ENCODE measurements around the gene RPP21.

DNA sequence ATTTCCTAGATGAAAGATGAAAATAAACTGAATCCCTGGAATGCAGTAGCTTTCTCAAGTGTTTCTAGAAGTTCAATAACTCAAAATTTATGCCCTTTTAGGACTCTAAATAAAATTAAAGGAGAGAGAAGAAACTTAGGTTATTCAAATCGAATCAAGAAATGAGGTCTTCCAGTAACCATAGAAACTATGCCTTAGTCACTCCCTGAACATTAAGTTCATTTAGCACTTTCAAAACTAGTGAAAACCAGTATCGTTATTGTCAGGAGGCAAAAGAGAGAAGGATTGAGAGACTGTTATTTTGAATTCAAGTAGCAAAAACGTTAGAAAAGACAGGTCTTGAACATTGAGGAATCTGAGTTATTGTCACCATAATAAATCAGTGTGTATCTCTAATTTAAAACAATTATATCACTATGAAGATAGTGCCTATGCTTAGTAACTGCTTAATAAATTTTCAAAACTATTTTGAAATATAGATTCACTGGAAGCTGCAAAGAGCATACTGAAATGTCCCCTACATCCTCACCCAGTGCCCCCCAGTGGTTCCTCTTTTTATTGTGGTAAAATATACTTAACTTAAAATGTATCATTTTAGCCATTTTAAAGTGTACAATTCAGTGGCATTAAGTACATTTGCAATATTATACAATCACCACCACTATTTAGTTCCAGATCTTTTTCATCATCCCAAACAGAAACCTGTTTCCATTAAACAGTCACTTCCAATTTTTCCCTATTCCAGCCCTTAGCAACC is 4.6 kb downstream of the RPP21 start:
- TF ChIP-seq EZH2phosphoT487 (IDR thresholded peaks at IDR 0.05), result no peak
- TF ChIP-seq, protein P1, sequence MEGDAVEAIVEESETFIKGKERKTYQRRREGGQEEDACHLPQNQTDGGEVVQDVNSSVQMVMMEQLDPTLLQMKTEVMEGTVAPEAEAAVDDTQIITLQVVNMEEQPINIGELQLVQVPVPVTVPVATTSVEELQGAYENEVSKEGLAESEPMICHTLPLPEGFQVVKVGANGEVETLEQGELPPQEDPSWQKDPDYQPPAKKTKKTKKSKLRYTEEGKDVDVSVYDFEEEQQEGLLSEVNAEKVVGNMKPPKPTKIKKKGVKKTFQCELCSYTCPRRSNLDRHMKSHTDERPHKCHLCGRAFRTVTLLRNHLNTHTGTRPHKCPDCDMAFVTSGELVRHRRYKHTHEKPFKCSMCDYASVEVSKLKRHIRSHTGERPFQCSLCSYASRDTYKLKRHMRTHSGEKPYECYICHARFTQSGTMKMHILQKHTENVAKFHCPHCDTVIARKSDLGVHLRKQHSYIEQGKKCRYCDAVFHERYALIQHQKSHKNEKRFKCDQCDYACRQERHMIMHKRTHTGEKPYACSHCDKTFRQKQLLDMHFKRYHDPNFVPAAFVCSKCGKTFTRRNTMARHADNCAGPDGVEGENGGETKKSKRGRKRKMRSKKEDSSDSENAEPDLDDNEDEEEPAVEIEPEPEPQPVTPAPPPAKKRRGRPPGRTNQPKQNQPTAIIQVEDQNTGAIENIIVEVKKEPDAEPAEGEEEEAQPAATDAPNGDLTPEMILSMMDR (IDR thresholded peaks at IDR 0.05), result no peak
